HepG2 (cell line): ENCODE measurements around the gene GGA1. TPM values are rescaled to one million over a fixed set of nuclear protein-coding genes. Genes with fewer than 3 reads are reported as not detected.

Experiments used
- CBX1 ChIP-seq: IDR thresholded peaks from one replicate; pipeline ENCODE4 v1.6.1; 2016; ENCODE audit warnings: antibody characterized with exemption, low read depth
- HIVEP1 ChIP-seq: sonication (generic); formaldehyde crosslinking; IDR thresholded peaks from 2 replicates; pipeline ENCODE4 v1.4.0; 2020; ENCODE audit warnings: mild to moderate bottlenecking, missing genetic modification reagents
- HMG20A ChIP-seq: IDR thresholded peaks from 2 replicates; pipeline ENCODE4 v1.6.1; 2016; ENCODE audit warnings: borderline replicate concordance
- HOXA5 ChIP-seq: sonication (generic); formaldehyde crosslinking; IDR thresholded peaks from 2 replicates; pipeline ENCODE4 v1.4.0; 2020; ENCODE audit warnings: missing genetic modification reagents
- JARID2 ChIP-seq: sonication (generic); formaldehyde crosslinking; IDR thresholded peaks from 2 replicates; pipeline ENCODE4 v1.8.1; 2023; ENCODE audit warnings: missing genetic modification reagents, inconsistent platforms; ENCODE audit not compliant: insufficient replicate concordance
- LCORL ChIP-seq, 2 experiments: fragments of 450-650 bp in 1 of 2; sonication (generic) in 1 of 2; formaldehyde crosslinking in 1 of 2; IDR thresholded peaks; 2 replicates each; pipeline versions ENCODE4 v1.5.0 to v1.6.1; 2017 to 2020; ENCODE audit warnings: antibody characterized with exemption in 1 of 2, missing genetic modification reagents in 1 of 2
- NFKBIZ ChIP-seq: IDR thresholded peaks from 2 replicates; pipeline ENCODE4 v1.6.1; 2018; ENCODE audit warnings: missing genetic modification reagents, missing compliant biosample characterization
- NPAS2 ChIP-seq: sonication (generic); formaldehyde crosslinking; IDR thresholded peaks from 2 replicates; pipeline ENCODE4 v1.8.0; 2022; ENCODE audit warnings: mild to moderate bottlenecking, missing genetic modification reagents, borderline replicate concordance
- REPIN1 ChIP-seq: sonication (generic); formaldehyde crosslinking; IDR thresholded peaks from 2 replicates; pipeline ENCODE4 v1.8.0; 2022; ENCODE audit warnings: missing genetic modification reagents, low read depth, mild to moderate bottlenecking, borderline replicate concordance
- ZFY ChIP-seq: sonication (generic); formaldehyde crosslinking; IDR thresholded peaks from 2 replicates; pipeline ENCODE4 v1.4.0; 2020; ENCODE audit warnings: missing genetic modification reagents
- ZKSCAN8 ChIP-seq: IDR thresholded peaks from 2 replicates; pipeline ENCODE4 v1.6.1; 2016; ENCODE audit warnings: borderline replicate concordance, missing genetic modification reagents, missing compliant biosample characterization
- ZNF138 ChIP-seq: sonication (generic); formaldehyde crosslinking; IDR thresholded peaks from 2 replicates; pipeline ENCODE4 v1.5.0; 2020; ENCODE audit warnings: mild to moderate bottlenecking, low read depth, missing genetic modification reagents
- ZNF292 ChIP-seq: sonication (generic); formaldehyde crosslinking; IDR thresholded peaks from 2 replicates; pipeline ENCODE4 v1.8.1; 2022; ENCODE audit warnings: mild to moderate bottlenecking, low read depth, missing genetic modification reagents, borderline replicate concordance
- ZNF570 ChIP-seq: sonication (generic); formaldehyde crosslinking; IDR thresholded peaks from 2 replicates; pipeline ENCODE4 v1.4.0; 2020; ENCODE audit warnings: mild to moderate bottlenecking, missing genetic modification reagents, borderline replicate concordance
- ZNF629 ChIP-seq: sonication (generic); formaldehyde crosslinking; conservative IDR thresholded peaks from 2 replicates; pipeline ENCODE4 v1.5.0; 2020; ENCODE audit warnings: missing genetic modification reagents
- ZNF75D ChIP-seq: sonication (generic); formaldehyde crosslinking; IDR thresholded peaks from 2 replicates; pipeline ENCODE4 v1.8.1; 2023; ENCODE audit warnings: missing genetic modification reagents, mild to moderate bottlenecking, borderline replicate concordance
- ZNF780A ChIP-seq: sonication (generic); formaldehyde crosslinking; IDR thresholded peaks from 2 replicates; pipeline ENCODE4 v1.8.0; 2022; ENCODE audit warnings: mild to moderate bottlenecking, missing genetic modification reagents, moderate library complexity
- polyA plus RNA-seq, 8 experiments: library from polyadenylated mRNA; depleted of rRNA in 3 of 8; stranded (reverse) in 7 of 8; unstranded in 1 of 8; fragments of >200 nt; fragmentation: Illumina TruSeq in 4 of 8; extraction: Trizol in 4 of 8; gene quantifications; 2 replicates each; pipeline versions ENCODE4 v1.2.1 to v1.2.3, GENCODE V29; 2011 to 2016; ENCODE audit warnings: low read depth in 4 of 8, missing spikeins in 1 of 8, mixed read lengths in 1 of 8; ENCODE audit not compliant: insufficient read depth in 1 of 8
- total RNA-seq, 5 experiments: library from RNA; depleted of rRNA; stranded (reverse); fragments of >200 nt; fragmentation: Illumina TruSeq; extraction: Trizol; gene quantifications; 2 replicates each; pipeline ENCODE4 v1.2.3, GENCODE V29; 2016; ENCODE audit warnings: low read depth in 1 of 5
- TF ChIP-seq, protein P1 (sequence below): sonication (generic); formaldehyde crosslinking; IDR thresholded peaks from 2 replicates; pipeline ENCODE4 v1.4.0; 2020; ENCODE audit warnings: missing genetic modification reagents
- TF ChIP-seq, protein P2 (sequence below): IDR thresholded peaks from 2 replicates; pipeline ENCODE4 v1.6.1; 2016; ENCODE audit warnings: missing compliant biosample characterization, missing genetic modification reagents, borderline replicate concordance
- TF ChIP-seq, protein P3 (sequence below): sonication (generic); formaldehyde crosslinking; IDR thresholded peaks from 2 replicates; pipeline ENCODE4 v1.8.1; 2023; ENCODE audit warnings: mild to moderate bottlenecking, missing genetic modification reagents, borderline replicate concordance
- TF ChIP-seq, protein P4 (sequence below): sonication (generic); formaldehyde crosslinking; IDR thresholded peaks from 2 replicates; pipeline ENCODE4 v1.4.0; 2020; ENCODE audit warnings: missing genetic modification reagents
- TF ChIP-seq, protein P5 (sequence below): IDR thresholded peaks from 2 replicates; pipeline ENCODE4 v1.6.1; 2016; ENCODE audit warnings: missing compliant biosample characterization, missing genetic modification reagents, borderline replicate concordance
- TF ChIP-seq, protein P6 (sequence below): sonication (generic); formaldehyde crosslinking; IDR thresholded peaks from 2 replicates; pipeline ENCODE4 v1.5.0; 2020; ENCODE audit warnings: missing genetic modification reagents, mild to moderate bottlenecking, borderline replicate concordance

Gene GGA1
- total and polyA plus RNA-seq, 2 of the 13 experiments (the other 11 are each of a cell fraction or from before 2014, with no cell fraction given) = 29.1 to 87.2 TPM

DNA sequence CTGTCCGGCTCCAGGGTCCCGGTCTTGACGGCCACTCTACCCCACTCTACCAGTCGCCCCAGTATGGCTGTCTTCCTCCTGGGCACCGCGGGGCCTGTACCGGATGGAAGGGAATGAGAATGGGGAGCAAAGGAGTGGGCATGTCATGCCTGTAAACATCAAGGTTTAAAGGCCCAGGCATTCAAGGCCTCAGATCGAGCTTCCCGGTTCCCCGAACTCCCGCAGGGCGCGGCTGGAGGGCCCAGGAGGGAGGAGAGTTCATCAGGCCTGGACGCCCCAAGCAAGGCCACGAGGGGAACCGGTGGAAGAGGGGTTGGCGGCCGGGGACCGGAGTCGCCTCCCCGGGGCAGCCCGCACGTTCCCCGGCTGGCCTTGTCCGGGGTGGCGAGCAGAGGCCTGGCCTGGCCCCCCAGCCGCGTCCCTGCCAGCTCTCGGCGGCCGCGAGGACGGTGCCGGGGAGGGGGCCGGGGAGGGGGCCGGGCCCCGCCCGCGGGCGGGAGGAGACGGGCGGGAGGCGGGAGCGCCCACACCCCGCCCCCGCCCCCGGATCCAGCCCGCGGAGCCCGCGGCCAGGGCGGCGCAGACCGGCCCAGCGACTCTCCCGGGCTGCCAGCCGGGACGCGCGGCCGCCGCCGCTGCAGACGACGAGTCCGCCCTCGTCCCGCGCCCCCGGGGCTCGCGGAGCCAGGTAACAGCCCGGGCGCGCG is 48.6 kb upstream of the GGA1 start, which contains the start of gene CDC42EP1 (continued):
- TF ChIP-seq ZNF75D (CRISPR knock-in tag) (no peak), ZNF629 (CRISPR knock-in tag) (no peak), ZFY (CRISPR knock-in tag) (peak; percentile 95), ZNF138 (CRISPR knock-in tag) (no peak), CBX1 (no peak), REPIN1 (CRISPR knock-in tag) (peak; percentile 44; the same call in 1 of the 2 replicates), NFKBIZ (CRISPR knock-in tag) (no peak), ZKSCAN8 (CRISPR knock-in tag) (no peak), ZNF780A (CRISPR knock-in tag) (no peak), HIVEP1 (CRISPR knock-in tag) (0 out of 2 replicates have a peak, but pooled peaks have one; percentile 71), HMG20A (CRISPR knock-in tag) (no peak), JARID2 (CRISPR knock-in tag) (no peak), ZNF292 (CRISPR knock-in tag) (no peak), ZNF570 (CRISPR knock-in tag) (no peak), HOXA5 (CRISPR knock-in tag) (no peak), NPAS2 (CRISPR knock-in tag) (no peak), LCORL (IDR thresholded peaks at IDR 0.05) (no peak), LCORL (CRISPR knock-in tag; IDR thresholded peaks at IDR 0.05) (peak; percentile 67)
- TF ChIP-seq, protein P1, sequence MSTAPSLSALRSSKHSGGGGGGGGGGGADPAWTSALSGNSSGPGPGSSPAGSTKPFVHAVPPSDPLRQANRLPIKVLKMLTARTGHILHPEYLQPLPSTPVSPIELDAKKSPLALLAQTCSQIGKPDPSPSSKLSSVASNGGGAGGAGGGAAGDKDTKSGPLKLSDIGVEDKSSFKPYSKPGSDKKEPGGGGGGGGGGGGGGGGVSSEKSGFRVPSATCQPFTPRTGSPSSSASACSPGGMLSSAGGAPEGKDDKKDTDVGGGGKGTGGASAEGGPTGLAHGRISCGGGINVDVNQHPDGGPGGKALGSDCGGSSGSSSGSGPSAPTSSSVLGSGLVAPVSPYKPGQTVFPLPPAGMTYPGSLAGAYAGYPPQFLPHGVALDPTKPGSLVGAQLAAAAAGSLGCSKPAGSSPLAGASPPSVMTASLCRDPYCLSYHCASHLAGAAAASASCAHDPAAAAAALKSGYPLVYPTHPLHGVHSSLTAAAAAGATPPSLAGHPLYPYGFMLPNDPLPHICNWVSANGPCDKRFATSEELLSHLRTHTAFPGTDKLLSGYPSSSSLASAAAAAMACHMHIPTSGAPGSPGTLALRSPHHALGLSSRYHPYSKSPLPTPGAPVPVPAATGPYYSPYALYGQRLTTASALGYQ (CRISPR knock-in tag) = no peak
- TF ChIP-seq, protein P2, sequence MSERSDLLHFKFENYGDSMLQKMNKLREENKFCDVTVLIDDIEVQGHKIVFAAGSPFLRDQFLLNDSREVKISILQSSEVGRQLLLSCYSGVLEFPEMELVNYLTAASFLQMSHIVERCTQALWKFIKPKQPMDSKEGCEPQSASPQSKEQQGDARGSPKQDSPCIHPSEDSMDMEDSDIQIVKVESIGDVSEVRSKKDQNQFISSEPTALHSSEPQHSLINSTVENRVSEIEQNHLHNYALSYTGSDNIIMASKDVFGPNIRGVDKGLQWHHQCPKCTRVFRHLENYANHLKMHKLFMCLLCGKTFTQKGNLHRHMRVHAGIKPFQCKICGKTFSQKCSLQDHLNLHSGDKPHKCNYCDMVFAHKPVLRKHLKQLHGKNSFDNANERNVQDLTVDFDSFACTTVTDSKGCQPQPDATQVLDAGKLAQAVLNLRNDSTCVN = no peak
- TF ChIP-seq, protein P3, sequence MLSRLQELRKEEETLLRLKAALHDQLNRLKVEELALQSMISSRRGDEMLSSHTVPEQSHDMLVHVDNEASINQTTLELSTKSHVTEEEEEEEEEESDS (CRISPR knock-in tag) = no peak
- TF ChIP-seq, protein P4, sequence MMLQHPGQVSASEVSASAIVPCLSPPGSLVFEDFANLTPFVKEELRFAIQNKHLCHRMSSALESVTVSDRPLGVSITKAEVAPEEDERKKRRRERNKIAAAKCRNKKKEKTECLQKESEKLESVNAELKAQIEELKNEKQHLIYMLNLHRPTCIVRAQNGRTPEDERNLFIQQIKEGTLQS (CRISPR knock-in tag) = no peak
- TF ChIP-seq, protein P5, sequence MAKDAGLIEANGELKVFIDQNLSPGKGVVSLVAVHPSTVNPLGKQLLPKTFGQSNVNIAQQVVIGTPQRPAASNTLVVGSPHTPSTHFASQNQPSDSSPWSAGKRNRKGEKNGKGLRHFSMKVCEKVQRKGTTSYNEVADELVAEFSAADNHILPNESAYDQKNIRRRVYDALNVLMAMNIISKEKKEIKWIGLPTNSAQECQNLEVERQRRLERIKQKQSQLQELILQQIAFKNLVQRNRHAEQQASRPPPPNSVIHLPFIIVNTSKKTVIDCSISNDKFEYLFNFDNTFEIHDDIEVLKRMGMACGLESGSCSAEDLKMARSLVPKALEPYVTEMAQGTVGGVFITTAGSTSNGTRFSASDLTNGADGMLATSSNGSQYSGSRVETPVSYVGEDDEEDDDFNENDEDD = no peak
- TF ChIP-seq, protein P6, sequence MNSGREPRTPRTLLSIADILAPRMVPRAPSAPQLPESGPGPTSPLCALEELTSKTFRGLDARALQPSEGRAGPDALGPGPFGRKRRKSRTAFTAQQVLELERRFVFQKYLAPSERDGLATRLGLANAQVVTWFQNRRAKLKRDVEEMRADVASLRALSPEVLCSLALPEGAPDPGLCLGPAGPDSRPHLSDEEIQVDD = no peak
